Stimulated activated CD4-positive, alpha-beta T cell treated with anti-CD3 and anti-CD28 coated beads, Interleukin-4, amount 100 ng/mL, for 4 hours (primary cell): ENCODE measurements around the gene KLHL22.
"Not testable (repeated sequence)": the region's sequence is repeated elsewhere in the genome, so short reads cannot be mapped to it uniquely, and the experiment has no call there.

ENCODE experiments used
- DNase-seq, 2 experiments: peaks; one replicate each; pipeline ENCODE4 v3.0.0-alpha.2; 2020

Gene KLHL22

DNA sequence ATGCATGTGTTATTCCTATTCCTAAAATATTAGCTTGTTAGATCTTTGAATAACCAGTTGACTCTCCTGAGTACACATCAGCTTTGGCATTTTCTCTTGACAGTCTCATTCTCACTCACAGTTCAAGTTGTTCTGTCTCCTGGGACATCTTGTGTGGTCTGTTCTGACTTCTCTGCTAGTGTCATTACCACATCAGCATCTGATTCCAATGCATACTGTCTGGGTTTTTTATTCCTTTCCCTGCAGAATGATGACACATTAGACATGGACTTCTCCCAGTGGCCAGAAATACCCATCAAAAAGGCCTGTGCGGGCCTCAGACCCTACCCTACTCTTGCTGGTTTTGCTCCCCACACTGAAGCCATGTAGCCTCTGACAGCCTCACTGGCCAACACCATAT is 99.0 kb downstream of the KLHL22 start:
- DNase-seq, result no peak

DNA sequence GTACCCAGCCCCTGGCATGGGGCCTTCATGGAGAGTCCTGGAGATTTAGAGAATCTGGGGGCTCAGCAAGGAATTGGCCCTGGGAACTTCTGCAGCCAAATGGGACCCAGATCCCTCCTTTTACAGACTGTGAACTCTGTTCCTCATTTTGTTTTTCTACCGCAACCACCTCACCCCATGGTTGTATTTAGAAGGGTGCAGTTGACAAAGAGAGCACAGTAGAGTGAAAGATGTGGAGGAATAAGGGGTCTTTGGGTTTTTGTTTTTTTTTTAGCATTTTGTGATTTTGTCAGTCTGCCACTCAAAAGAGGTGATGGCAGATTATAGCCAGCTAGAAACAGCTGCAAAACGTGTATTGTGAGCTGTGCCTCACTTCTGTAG is 99.7 kb downstream of the KLHL22 start:
- no peak for DNase-seq

- no peak for DNase-seq
These were observed 100.3 kb downstream of the KLHL22 start for GRCh38 chr22:20395181-20395906.

DNA sequence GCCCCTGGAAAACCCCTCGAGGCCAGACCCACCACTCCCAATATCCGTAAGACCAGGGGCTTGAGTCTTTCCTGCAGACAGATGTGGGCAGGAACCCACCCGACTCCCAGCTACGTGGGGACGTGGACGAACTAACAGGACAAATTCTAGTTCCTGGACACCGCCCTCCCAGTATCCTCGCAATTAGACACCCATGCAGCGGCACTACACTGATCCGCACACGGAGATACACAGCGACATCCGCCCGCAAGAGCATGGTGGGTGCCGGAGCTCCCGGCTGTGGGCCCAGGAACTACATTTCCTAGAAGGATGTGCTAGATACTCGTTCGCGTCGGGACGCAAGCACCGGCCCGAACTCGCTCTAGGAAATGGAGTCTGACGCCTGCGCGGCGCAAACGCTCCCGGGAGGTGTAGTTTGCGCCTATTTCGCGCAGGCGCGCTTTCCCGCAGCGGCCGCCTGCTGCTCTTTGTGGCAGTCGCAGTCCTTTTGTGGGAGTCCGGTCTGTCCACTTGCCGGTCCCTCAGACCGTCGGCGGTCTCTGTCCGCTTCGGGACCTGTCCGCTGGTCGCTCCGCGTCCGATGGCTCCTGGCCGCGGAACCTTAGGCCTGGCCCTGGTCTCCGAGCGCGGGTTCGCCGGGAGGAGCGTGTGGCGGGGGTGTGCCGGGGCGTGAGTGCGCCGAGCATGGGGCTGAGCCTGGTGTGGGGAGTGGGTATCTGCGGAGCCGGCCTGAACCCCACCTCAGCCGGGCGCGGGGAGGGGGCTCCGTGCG is 101.7 kb downstream of the KLHL22 start, which contains the start of gene ZNF74:
Gene ZNF74, plus strand, starts transcription at position 447 of the 772 bp plus-strand sequence. CDS start 478 bp downstream, outside the sequence.
- DNase-seq, result peak; percentile 78 to 79

DNA sequence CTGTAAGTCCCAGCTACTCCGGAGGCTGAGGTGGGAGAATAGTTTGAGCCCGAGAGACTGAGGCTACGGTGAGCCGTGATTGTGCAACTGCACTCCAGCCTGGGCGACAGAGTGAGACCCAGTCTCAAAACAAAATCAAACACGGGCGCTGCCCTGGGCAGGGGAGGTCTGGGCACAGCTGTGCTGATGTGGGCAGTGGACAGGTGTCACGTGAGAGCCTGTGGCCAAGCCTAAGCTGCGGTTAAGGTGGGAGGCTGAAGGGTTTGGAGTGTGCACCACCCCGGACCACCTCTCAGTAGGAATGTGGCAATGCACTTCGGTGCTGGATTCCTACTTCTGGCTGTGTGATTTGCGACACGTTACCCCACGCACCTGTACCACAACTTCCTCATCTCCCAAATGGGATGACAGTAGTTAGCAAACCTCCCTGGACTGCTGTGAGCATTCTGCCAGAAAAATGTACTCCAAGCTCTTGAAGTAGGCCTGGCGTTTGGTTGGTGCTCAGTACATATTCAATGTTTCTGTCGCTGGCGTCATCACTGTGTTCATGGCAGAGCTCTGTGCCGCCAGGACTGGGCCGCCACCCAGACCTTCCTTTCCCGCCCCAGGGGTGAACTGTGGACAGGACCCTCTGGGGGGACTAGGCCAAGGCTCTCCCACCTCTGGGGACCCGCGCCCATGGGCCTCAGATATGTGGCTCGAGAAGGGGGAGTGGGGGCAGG is 102.5 kb downstream of the KLHL22 start:
- DNase-seq, result no peak

DNA sequence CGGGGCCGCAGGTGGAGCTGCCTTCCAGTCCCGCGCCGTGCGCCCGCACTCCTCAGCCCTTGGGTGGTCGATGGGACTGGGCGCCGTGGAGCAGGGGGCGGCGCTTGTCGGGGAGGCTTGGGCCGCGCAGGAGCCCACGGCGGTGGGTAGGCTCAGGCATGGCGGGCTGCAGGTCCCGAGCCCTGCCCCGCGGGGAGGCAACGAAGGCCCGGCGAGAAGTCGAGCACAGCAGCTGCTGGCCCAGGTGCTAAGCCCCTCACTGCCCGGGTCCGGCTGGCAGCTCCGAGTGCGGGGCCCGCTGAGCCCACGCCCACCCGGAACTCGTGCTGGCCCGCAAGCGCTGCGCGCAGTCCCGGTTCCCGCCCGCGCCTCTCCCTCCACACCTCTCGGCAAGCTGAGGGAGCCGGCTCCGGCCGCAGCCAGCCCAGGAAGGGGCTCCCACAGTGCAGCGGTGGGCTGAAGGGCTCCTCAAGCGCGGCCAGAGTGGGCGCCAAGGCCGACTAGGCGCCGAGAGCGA is 103.2 kb downstream of the KLHL22 start:
- DNase-seq, result not testable (repeated sequence)
